ENCODE results near the gene EIF4G3.
"Not testable (repeated sequence)": the region's sequence is repeated elsewhere in the genome, so short reads cannot be mapped to it uniquely, and the experiment has no call there.

The EIF4G3 gene

GRCh38 chr1:20935717-20936116 is 241.0 kb downstream of the EIF4G3 start:
- no peak for DNase-seq (ENCODE audit: low read depth)

GRCh38 chr1:20932437-20932977 is 244.2 kb downstream of the EIF4G3 start:
- no peak for DNase-seq (ENCODE audit: low read depth)

GRCh38 chr1:20931930-20932436 is 244.7 kb downstream of the EIF4G3 start:
- no peak for DNase-seq (ENCODE audit: low read depth)

GRCh38 chr1:20930427-20930826 is 246.3 kb downstream of the EIF4G3 start:
- no peak for DNase-seq (ENCODE audit: low read depth)

- DNase-seq (ENCODE audit: low read depth): no peak
Observed at GRCh38 chr1:20928146-20928545, 248.6 kb downstream of the EIF4G3 start.

- no peak for DNase-seq (ENCODE audit: low read depth)
Observed at GRCh38 chr1:20921285-20921684, 255.4 kb downstream of the EIF4G3 start.

GRCh38 chr1:20913242-20913641 is 263.5 kb downstream of the EIF4G3 start:
- no peak for DNase-seq (ENCODE audit: low read depth)

GRCh38 chr1:20907526-20907925 is 269.2 kb downstream of the EIF4G3 start:
- not testable (repeated sequence) for DNase-seq (ENCODE audit: low read depth)

- no peak for DNase-seq (ENCODE audit: low read depth)
Observed at GRCh38 chr1:20903437-20903836, 273.3 kb downstream of the EIF4G3 start.

- DNase-seq (ENCODE audit: low read depth): no peak
Observed at GRCh38 chr1:20900056-20900455, 276.6 kb downstream of the EIF4G3 start.

- DNase-seq (ENCODE audit: low read depth): no peak
Observed at GRCh38 chr1:20899154-20899972, 277.3 kb downstream of the EIF4G3 start.

GRCh38 chr1:20896826-20897225 is 279.9 kb downstream of the EIF4G3 start:
- peak; percentile 37 for DNase-seq (ENCODE audit: low read depth)

GRCh38 chr1:20893931-20894330 is 282.8 kb downstream of the EIF4G3 start:
- DNase-seq (ENCODE audit: low read depth): no peak

GRCh38 chr1:20891091-20891490 is 285.6 kb downstream of the EIF4G3 start:
- DNase-seq (ENCODE audit: low read depth): no peak

GRCh38 chr1:20887246-20887645 is 289.5 kb downstream of the EIF4G3 start:
- no peak for DNase-seq (ENCODE audit: low read depth)

GRCh38 chr1:20885121-20885520 is 291.6 kb downstream of the EIF4G3 start:
- no peak for DNase-seq (ENCODE audit: low read depth)

GRCh38 chr1:20884513-20884912 is 292.2 kb downstream of the EIF4G3 start:
- no peak for DNase-seq (ENCODE audit: low read depth)

- DNase-seq (ENCODE audit: low read depth): no peak
Observed at GRCh38 chr1:20883766-20884165, 292.9 kb downstream of the EIF4G3 start.

GRCh38 chr1:20882837-20883236 is 293.9 kb downstream of the EIF4G3 start:
- DNase-seq (ENCODE audit: low read depth): no peak

- DNase-seq (ENCODE audit: low read depth): no peak
Observed at GRCh38 chr1:20878799-20879198, 297.9 kb downstream of the EIF4G3 start.

GRCh38 chr1:20875198-20875973 is 301.3 kb downstream of the EIF4G3 start:
- no peak for DNase-seq (ENCODE audit: low read depth)

- no peak for DNase-seq (ENCODE audit: low read depth)
Observed at GRCh38 chr1:20873311-20873710, 303.4 kb downstream of the EIF4G3 start.

- no peak for DNase-seq (ENCODE audit: low read depth)
Observed at GRCh38 chr1:20871419-20871818, 305.3 kb downstream of the EIF4G3 start.

Measured in GM04503 (cell line).